ENCODE measurements around the gene MAPK8.

- TF ChIP-seq CTCF (IDR thresholded peaks at IDR 0.05) (no peak), ZFX (IDR thresholded peaks at IDR 0.05; ENCODE audit: borderline replicate concordance) (no peak)
These were observed 174.9 kb downstream of the MAPK8 start for GRCh38 chr10:48481385-48481784.

Measured in 22Rv1 (cell line).